ENCODE data around the gene MUC6.
A peak's percentile ranks its signal among the peaks of the same experiment; 100 is the strongest.

The MUC6 gene

DNA sequence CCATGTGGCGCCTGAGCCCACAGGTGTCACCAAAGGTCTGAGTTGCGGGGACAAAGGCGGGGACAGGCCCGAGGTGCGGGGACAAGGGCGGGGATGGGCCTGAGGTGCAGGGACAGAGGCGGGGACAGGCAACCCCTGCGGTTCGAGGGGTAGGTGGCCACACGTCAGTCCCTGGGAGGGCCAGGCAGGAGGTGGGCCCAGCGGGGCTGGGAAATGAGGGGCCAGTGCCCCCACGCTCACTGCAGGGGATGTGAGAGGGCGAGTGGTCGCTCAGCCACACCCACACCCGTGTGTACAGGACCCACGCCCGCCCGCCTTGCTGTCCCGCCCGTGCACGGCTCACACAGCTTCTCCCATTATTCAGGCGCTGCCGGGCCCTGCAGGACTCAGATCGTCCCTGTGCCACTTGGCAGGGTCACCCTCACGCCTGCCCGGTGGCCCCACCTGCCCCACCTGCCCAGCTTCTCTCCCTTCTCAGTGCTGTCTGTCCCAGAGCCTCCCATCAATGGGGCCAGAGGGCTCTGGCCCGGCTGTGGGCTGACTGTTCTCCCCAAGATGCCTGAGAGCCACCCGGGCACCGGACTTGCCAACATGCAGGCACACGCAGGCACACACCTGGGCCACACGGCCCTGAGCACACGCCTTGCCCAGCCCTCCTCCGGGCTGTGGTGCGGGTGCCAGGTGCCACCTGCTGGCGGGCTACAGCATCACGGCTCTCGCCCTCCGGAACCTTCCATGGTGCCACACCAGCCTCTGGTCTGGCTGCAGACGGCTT is 14.2 kb upstream of the MUC6 start:
- H3K27ac Mint-ChIP-seq: no peak overlapping the region
- H3K4me3 Mint-ChIP-seq: no peak overlapping the region
- H3K36me3 Mint-ChIP-seq: no peaks in the 10 kb centered on the region
- peak; percentile 83 for DNase-seq
- peaks cover 2% of the 10 kb centered on the region for H3K4me1 Mint-ChIP-seq
- CTCF ChIA-PET: interaction anchor here (0.6 to 3.4 kb wide), 6 partner anchors 8 to 210 kb away, joined by 3 to 39 read pairs (median 4); no protein-coding TSS in a partner anchor
- peaks cover 35% of the 10 kb centered on the region for H3K27me3 Mint-ChIP-seq
- H3K9me3 Mint-ChIP-seq: no peaks in the 10 kb centered on the region

DNA sequence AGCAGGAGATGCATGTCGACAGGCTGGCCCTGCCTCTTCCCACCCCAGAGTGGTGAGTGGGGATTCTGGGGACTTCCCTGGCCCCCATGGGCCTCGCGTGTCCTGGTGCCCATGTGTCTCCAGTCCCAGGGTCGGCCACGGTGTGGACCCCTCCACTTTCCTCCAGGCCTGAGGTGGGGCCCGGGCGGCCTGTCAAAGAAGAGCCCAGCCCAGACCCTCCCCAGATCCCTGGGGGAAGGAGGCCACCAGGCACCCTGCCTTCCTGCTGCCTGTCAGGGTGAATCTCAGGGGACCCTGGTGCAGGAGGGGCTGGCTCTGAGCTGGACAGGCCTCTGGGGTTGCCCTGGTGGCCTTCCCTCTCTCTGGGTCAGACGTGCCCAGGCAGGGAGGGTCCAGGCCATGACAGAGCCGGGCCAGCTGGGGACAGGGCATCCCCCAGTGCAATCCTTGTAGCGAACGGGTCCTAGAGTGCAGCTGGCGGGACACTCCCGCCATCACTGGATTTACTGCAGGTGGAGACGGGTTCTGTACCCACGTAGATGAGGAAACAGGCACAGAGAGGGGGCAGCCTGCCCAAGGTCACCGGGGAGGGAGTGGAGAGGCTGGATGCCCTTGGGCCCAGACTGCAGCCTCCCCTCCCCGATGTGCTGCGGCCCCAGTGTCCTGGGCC is 13.5 kb upstream of the MUC6 start:
- Mint-ChIP-seq H3K27me3 (peaks cover 35% of the 10 kb centered on the region), H3K9me3 (no peaks in the 10 kb centered on the region), H3K27ac (no peak overlapping the region), H3K4me1 (peaks cover 2% of the 10 kb centered on the region), H3K36me3 (no peaks in the 10 kb centered on the region), H3K4me3 (no peak overlapping the region)
- no peak for DNase-seq
- CTCF ChIA-PET: interaction anchor here (0.6 to 3.4 kb wide), 2 partner anchors 195 to 202 kb away, joined by 3 to 39 read pairs; no protein-coding TSS in a partner anchor

- Mint-ChIP-seq H3K27me3 (peaks cover 36% of the 10 kb centered on the region), H3K27ac (no peak overlapping the region), H3K36me3 (no peaks in the 10 kb centered on the region), H3K4me3 (no peak overlapping the region), H3K9me3 (no peaks in the 10 kb centered on the region), H3K4me1 (peaks cover 2% of the 10 kb centered on the region)
- CTCF ChIA-PET: interaction anchor here (3.4 kb wide), 1 partner anchor 201 kb away, joined by 39 read pairs; no protein-coding TSS in a partner anchor
- DNase-seq: no peak
Measured at GRCh38 chr11:1049431-1049891, 12.9 kb upstream of the MUC6 start.

GRCh38 chr11:1049071-1049405 is 12.5 kb upstream of the MUC6 start:
- peaks cover 2% of the 10 kb centered on the region for H3K4me1 Mint-ChIP-seq
- CTCF ChIA-PET: no interaction called here

DNA sequence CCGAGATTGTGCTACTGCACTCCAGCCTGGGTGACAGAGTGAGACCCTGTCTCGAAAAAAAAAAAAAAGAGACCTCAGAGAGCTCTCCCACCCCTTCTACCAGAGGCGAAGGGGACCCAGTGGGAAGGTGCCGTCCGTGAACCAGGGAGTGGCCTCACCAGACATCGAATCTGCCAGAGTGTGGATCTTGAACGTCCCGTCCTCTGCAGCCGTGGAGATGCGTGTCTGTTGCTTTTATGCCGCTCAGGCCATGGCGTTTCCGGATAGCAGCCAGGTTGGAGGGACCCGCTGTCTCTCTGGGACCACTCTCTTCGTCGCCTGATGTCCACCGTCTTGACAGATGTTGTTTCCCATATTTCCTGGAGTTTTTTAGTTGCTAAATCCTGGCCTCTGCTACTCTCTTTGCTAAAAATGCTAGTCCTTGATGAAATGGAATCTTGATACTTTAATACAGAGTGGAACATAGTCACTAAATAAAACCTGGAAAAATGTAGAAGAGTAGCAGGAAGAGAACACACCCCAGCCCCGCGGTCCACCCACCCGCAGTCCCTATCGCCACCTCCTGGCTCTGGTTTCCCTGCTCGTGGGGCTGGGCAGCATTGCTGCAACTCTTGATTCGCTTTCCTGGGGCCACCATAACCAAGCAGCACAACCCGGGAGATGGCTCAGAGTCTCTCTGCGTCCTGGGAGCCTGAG is 12.0 kb upstream of the MUC6 start:
- H3K36me3 Mint-ChIP-seq: no peaks in the 10 kb centered on the region
- no peak for DNase-seq
- H3K27ac Mint-ChIP-seq: no peak overlapping the region
- no peaks in the 10 kb centered on the region for H3K9me3 Mint-ChIP-seq
- H3K4me3 Mint-ChIP-seq: no peak overlapping the region
- peaks cover 2% of the 10 kb centered on the region for H3K4me1 Mint-ChIP-seq
- peaks cover 43% of the 10 kb centered on the region for H3K27me3 Mint-ChIP-seq
- CTCF ChIA-PET: no interaction called here

More at GRCh38 chr11:1049071-1049405, 12.5 kb upstream of the MUC6 start:
- Mint-ChIP-seq H3K27me3 (peaks cover 40% of the 10 kb centered on the region), H3K27ac (no peak overlapping the region), H3K36me3 (no peaks in the 10 kb centered on the region), H3K9me3 (no peaks in the 10 kb centered on the region), H3K4me3 (no peak overlapping the region)
- DNase-seq: no peak

- H3K27ac Mint-ChIP-seq: no peak overlapping the region
- H3K4me1 Mint-ChIP-seq: peaks cover 2% of the 10 kb centered on the region
- no peak overlapping the region for H3K4me3 Mint-ChIP-seq
- no peak for DNase-seq
- CTCF ChIA-PET: no interaction called here
- no peaks in the 10 kb centered on the region for H3K36me3 Mint-ChIP-seq
- no peaks in the 10 kb centered on the region for H3K9me3 Mint-ChIP-seq
- peaks cover 43% of the 10 kb centered on the region for H3K27me3 Mint-ChIP-seq
Measured at GRCh38 chr11:1047595-1048156, 11.2 kb upstream of the MUC6 start.

- H3K27me3 Mint-ChIP-seq: peaks cover 29% of the 10 kb centered on the region
- no peak overlapping the region for H3K4me3 Mint-ChIP-seq
- CTCF ChIA-PET: no interaction called here
- no peaks in the 10 kb centered on the region for H3K4me1 Mint-ChIP-seq
- H3K27ac Mint-ChIP-seq: no peak overlapping the region
- H3K9me3 Mint-ChIP-seq: no peaks in the 10 kb centered on the region
- no peak for DNase-seq
- H3K36me3 Mint-ChIP-seq: no peaks in the 10 kb centered on the region
Measured at GRCh38 chr11:1044160-1044559, 7.6 kb upstream of the MUC6 start.

GRCh38 chr11:1043563-1044096 is 7.1 kb upstream of the MUC6 start:
- H3K27me3 Mint-ChIP-seq: peaks cover 25% of the 10 kb centered on the region
- no peaks in the 10 kb centered on the region for H3K9me3 Mint-ChIP-seq
- H3K27ac Mint-ChIP-seq: no peak overlapping the region
- no peaks in the 10 kb centered on the region for H3K36me3 Mint-ChIP-seq
- no peaks in the 10 kb centered on the region for H3K4me1 Mint-ChIP-seq
- DNase-seq: no peak
- H3K4me3 Mint-ChIP-seq: no peak overlapping the region
- CTCF ChIA-PET: no interaction called here

DNA sequence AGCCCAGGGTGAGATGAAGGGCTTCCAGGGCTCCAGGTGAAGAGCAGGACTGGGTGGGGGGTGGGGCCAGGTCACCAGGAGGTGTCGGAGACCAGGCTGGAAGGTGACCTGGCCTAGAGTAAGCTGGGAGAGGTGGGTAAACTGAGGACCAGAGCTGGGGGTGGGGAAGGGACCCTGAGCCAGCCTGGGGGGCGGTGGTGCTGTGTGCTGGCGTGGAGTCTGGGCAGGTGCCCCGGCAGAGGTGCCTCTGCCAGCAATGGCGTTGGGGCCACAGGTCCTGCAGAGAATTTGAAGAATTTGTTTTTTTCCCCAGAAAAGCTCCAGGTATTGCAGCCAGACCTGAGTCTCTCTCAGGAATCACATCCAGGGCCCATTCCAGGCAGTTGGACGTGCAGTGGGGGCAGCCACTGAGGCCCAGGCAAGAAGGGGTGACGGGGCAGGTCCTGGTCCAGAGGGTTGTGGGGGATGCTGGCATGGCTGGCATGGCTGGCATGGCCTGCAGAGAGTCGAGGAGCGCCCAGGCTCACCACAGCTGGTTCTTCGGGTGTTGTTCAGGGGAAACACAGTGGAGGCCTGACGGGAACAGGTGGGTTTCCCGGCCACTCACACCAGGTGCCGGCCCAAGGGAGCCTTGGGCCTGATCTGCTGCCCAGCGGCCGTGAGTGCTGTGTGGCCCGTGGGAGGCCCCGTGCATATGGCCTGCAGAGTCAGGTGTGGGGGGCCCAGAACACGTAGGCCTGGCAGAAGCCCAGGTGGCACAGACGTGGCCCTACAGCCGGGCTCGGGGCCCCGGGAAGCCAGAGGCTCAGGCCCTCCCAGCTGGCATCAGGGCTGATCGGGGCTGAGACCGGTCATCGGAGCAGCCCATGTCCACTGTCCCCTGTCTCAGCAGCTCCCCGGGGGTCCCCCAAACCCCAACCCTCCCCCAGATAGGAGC is 6.4 kb upstream of the MUC6 start:
- CTCF ChIA-PET: interaction anchor here (1.6 kb wide), 1 partner anchor 9 kb away, joined by 5 read pairs; no protein-coding TSS in a partner anchor
- H3K4me1 Mint-ChIP-seq: no peaks in the 10 kb centered on the region
- no peaks in the 10 kb centered on the region for H3K9me3 Mint-ChIP-seq
- H3K27ac Mint-ChIP-seq: no peak overlapping the region
- H3K36me3 Mint-ChIP-seq: no peaks in the 10 kb centered on the region
- DNase-seq: no peak
- no peak overlapping the region for H3K4me3 Mint-ChIP-seq
- H3K27me3 Mint-ChIP-seq: peaks cover 17% of the 10 kb centered on the region

DNA sequence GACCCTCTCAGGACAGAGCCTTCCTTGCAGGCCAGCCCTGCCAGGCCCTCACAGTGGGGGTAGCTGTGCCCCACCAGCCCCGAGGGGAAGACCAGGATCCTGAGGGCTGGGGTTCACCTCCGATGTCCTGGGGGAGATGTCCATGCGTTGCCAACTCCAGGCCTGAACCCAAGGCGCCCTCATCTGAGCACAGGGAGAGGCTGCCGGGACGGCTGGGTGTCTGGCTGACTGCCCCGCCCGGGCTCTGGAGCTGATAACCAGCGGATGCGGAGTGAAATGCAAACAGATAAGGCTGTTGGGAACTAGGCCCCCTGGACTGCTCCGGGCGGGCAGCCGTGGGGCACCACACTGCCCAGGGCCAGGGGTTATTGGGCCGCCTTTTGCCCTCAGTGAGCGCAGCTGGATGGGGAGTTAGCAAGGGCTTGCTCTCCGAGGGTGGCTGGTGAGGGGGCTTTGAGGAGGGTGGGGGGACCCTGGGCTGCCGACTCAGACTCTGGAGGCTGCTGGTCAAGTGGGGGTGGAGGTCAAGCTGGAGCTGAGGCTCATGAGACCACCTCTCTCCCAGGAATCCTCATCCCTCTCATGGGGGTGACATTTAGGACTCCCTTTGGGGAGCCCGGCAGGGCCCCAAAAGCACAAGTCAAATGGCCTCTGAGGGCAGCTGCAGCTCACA is 5.6 kb upstream of the MUC6 start:
- no peak for DNase-seq
- H3K4me3 Mint-ChIP-seq: no peak overlapping the region
- CTCF ChIA-PET: interaction anchor here (1.6 kb wide), 1 partner anchor 9 kb away, joined by 5 read pairs; no protein-coding TSS in a partner anchor
- H3K27ac Mint-ChIP-seq: no peak overlapping the region
- no peaks in the 10 kb centered on the region for H3K36me3 Mint-ChIP-seq
- no peaks in the 10 kb centered on the region for H3K4me1 Mint-ChIP-seq
- H3K27me3 Mint-ChIP-seq: peaks cover 11% of the 10 kb centered on the region
- H3K9me3 Mint-ChIP-seq: no peaks in the 10 kb centered on the region

DNA sequence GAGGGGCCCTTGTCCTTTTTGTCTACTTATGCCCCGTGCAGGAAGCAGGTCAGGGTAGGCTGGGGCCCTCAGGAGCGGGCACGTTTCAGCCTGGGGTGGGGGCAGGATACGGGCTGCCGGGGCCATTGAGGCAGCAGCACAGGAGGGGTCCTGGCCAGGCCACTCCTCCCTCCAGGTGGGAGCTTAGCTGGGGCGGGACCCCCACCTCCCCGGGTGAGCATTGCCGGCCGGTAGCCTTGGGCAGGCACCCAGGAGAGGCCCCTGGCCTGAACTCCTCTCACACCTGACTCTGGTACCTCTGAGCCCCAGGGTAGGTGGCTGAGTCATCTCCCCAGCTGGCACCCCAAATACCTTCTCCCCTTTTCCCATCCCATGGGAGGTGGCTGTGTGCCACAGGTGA is 5.0 kb upstream of the MUC6 start:
- CTCF ChIA-PET: interaction anchor here (1.6 kb wide), 1 partner anchor 10 kb away, joined by 5 read pairs; no protein-coding TSS in a partner anchor
- no peak for DNase-seq
- no peaks in the 10 kb centered on the region for H3K4me1 Mint-ChIP-seq

GRCh38 chr11:1041149-1041467 is 4.6 kb upstream of the MUC6 start:
- Mint-ChIP-seq H3K36me3 (no peaks in the 10 kb centered on the region), H3K27ac (no peak overlapping the region), H3K4me3 (no peak overlapping the region), H3K9me3 (no peaks in the 10 kb centered on the region), H3K4me1 (no peaks in the 10 kb centered on the region), H3K27me3 (peaks cover 10% of the 10 kb centered on the region)
- CTCF ChIA-PET: no interaction called here
- DNase-seq: no peak

More for the DNA sequence above, 5.0 kb upstream of the MUC6 start:
- Mint-ChIP-seq H3K36me3 (no peaks in the 10 kb centered on the region), H3K4me3 (no peak overlapping the region), H3K27me3 (peaks cover 11% of the 10 kb centered on the region), H3K27ac (no peak overlapping the region), H3K9me3 (no peaks in the 10 kb centered on the region)

Data from activated naive CD4-positive, alpha-beta T cell treated with anti-CD3 and anti-CD28 coated beads, Interleukin-2, amount 10 ng/mL, durations not matched to agents 7 days and 5 days (primary cell).